SK-N-SH treated with all-trans-retinoic acid at 6 μM for 48 hours (cell line): ENCODE data around the gene EFCAB14.
"Not testable (repeated sequence)": the region's sequence is repeated elsewhere in the genome, so short reads cannot be mapped to it uniquely, and the experiment has no call there.

Experiments used
- ATAC-seq: fragments of 200-7000 bp; cut with Tn5 transposase; 3 replicates; pipeline ENCODE4 v1.9.1; 2020; ENCODE audit warnings: mild to moderate bottlenecking, moderate library complexity
- CREB5 ChIP-seq: fragments of 250-450 bp; sonication (Bioruptor Pico); IDR thresholded peaks from 2 replicates; pipeline ENCODE4 v1.5.1; 2020; ENCODE audit warnings: low read depth, mild to moderate bottlenecking, moderate library complexity
- CSDC2 ChIP-seq: fragments of 250-450 bp; sonication (Bioruptor Pico); IDR thresholded peaks from 2 replicates; pipeline ENCODE4 v1.5.0; 2020; ENCODE audit warnings: mild to moderate bottlenecking, moderate library complexity
- CSRNP3 ChIP-seq: fragments of 250-450 bp; sonication (Bioruptor Pico); IDR thresholded peaks from 2 replicates; pipeline ENCODE4 v1.5.1; 2021; ENCODE audit warnings: mild to moderate bottlenecking, moderate library complexity
- GLIS3 ChIP-seq: fragments of 250-450 bp; sonication (Bioruptor Pico); IDR thresholded peaks from 2 replicates; pipeline ENCODE4 v1.5.0; 2020; ENCODE audit warnings: mild to moderate bottlenecking, moderate library complexity
- ISL1 ChIP-seq: fragments of 250-450 bp; sonication (Bioruptor Pico); IDR thresholded peaks from 2 replicates; pipeline ENCODE4 v2.1.2; 2022; ENCODE audit warnings: mild to moderate bottlenecking, moderate library complexity
- OSR1 ChIP-seq: fragments of 250-450 bp; sonication (Bioruptor Pico); IDR thresholded peaks from 2 replicates; pipeline ENCODE4 v1.8.0; 2022; ENCODE audit warnings: moderate library complexity, mild to moderate bottlenecking, inconsistent platforms
- PATZ1 ChIP-seq: fragments of 250-450 bp; sonication (Bioruptor Pico); IDR thresholded peaks from 2 replicates; pipeline ENCODE4 v1.8.0; 2020; ENCODE audit warnings: mild to moderate bottlenecking, moderate library complexity, borderline replicate concordance
- PPARA ChIP-seq: fragments of 250-450 bp; sonication (Bioruptor Pico); IDR thresholded peaks from 2 replicates; pipeline ENCODE4 v1.5.0; 2020; ENCODE audit warnings: mild to moderate bottlenecking, borderline replicate concordance
- RARB ChIP-seq: fragments of 250-450 bp; sonication (Bioruptor Pico); IDR thresholded peaks from 2 replicates; pipeline ENCODE4 v1.8.0; 2021; ENCODE audit warnings: mild to moderate bottlenecking, moderate library complexity
- TCF4 ChIP-seq: fragments of 250-450 bp; sonication (Bioruptor Pico); IDR thresholded peaks from 2 replicates; pipeline ENCODE4 v1.8.0; 2021; ENCODE audit warnings: mild to moderate bottlenecking, moderate library complexity, borderline replicate concordance
- TOX ChIP-seq: fragments of 250-450 bp; sonication (Bioruptor Pico); IDR thresholded peaks from 2 replicates; pipeline ENCODE4 v1.8.0; 2021; ENCODE audit warnings: mild to moderate bottlenecking, moderate library complexity, borderline replicate concordance
- TSHZ2 ChIP-seq: fragments of 250-450 bp; sonication (Bioruptor Pico); IDR thresholded peaks from 2 replicates; pipeline ENCODE4 v1.5.0; 2020; ENCODE audit warnings: mild to moderate bottlenecking, moderate library complexity
- ZC3H10 ChIP-seq: fragments of 250-450 bp; sonication (Bioruptor Pico); IDR thresholded peaks from 2 replicates; pipeline ENCODE4 v1.5.1; 2021; ENCODE audit warnings: mild to moderate bottlenecking, moderate library complexity
- ZFP3 ChIP-seq: fragments of 250-450 bp; sonication (Bioruptor Pico); IDR thresholded peaks from 2 replicates; pipeline ENCODE4 v1.5.0; 2020; ENCODE audit warnings: mild to moderate bottlenecking, moderate library complexity
- ZFP30 ChIP-seq: fragments of 450-650 bp; formaldehyde crosslinking; IDR thresholded peaks from 2 replicates; pipeline ENCODE4 v1.5.0; 2022; ENCODE audit warnings: mild to moderate bottlenecking, moderate library complexity
- ZNF565 ChIP-seq: fragments of 450-650 bp; formaldehyde crosslinking; conservative IDR thresholded peaks from 2 replicates; pipeline ENCODE4 v1.5.0; 2020; ENCODE audit warnings: low read depth, mild to moderate bottlenecking, moderate library complexity
- ZNF70 ChIP-seq: fragments of 450-650 bp; formaldehyde crosslinking; IDR thresholded peaks from 2 replicates; pipeline ENCODE4 v1.5.0; 2020; ENCODE audit warnings: mild to moderate bottlenecking, moderate library complexity
- ZNF8 ChIP-seq: fragments of 450-650 bp; formaldehyde crosslinking; IDR thresholded peaks from 2 replicates; pipeline ENCODE4 v1.5.0; 2020; ENCODE audit warnings: mild to moderate bottlenecking, moderate library complexity

The EFCAB14 gene

GRCh38 chr1:46697053-46697452 is 21.9 kb downstream of the EFCAB14 start:
- ATAC-seq, result no peak
- TF ChIP-seq CSRNP3 (CRISPR knock-in tag) (no peak), ZNF565 (CRISPR knock-in tag) (no peak), CSDC2 (no peak), PATZ1 (no peak), PPARA (CRISPR knock-in tag) (no peak), ZNF70 (no peak), ZNF8 (CRISPR knock-in tag) (no peak), TSHZ2 (no peak), ZC3H10 (CRISPR knock-in tag) (no peak), TOX (CRISPR knock-in tag) (no peak)

GRCh38 chr1:46694676-46695075 is 24.2 kb downstream of the EFCAB14 start:
- not testable (repeated sequence) for ATAC-seq

- ATAC-seq, result no peak
- TF ChIP-seq PPARA (CRISPR knock-in tag) (no peak), GLIS3 (CRISPR knock-in tag) (no peak)
These were observed 25.8 kb downstream of the EFCAB14 start for GRCh38 chr1:46692811-46693770.

GRCh38 chr1:46691997-46692790 is 26.7 kb downstream of the EFCAB14 start:
- peak; percentile 38; the same call in 1 of the 2 replicates for TF ChIP-seq ISL1 (CRISPR knock-in tag)
- no peak for TF ChIP-seq CSDC2
- TF ChIP-seq OSR1 (CRISPR knock-in tag), result no peak
- ATAC-seq, result peak; percentile 82

GRCh38 chr1:46690931-46691421 is 27.9 kb downstream of the EFCAB14 start:
- no peak for ATAC-seq
- TF ChIP-seq ISL1 (CRISPR knock-in tag) (no peak), ZFP30 (no peak), TCF4 (CRISPR knock-in tag) (no peak), CSRNP3 (CRISPR knock-in tag) (no peak), CREB5 (CRISPR knock-in tag) (no peak), PPARA (CRISPR knock-in tag) (no peak), CSDC2 (no peak), RARB (CRISPR knock-in tag) (no peak), ZFP3 (CRISPR knock-in tag) (no peak), ZNF8 (CRISPR knock-in tag) (no peak), PATZ1 (no peak)
